Right lung (tissue), 5 donors: ENCODE measurements around the gene DHX32. TPM values are rescaled to one million over a fixed set of nuclear protein-coding genes. Genes with fewer than 3 reads are reported as not detected.

Source experiments
- DNase-seq, 2 donors: peaks; one replicate each; pipeline ENCODE4 v3.0.0-alpha.2; 2013
- polyA plus RNA-seq, 5 donors: library from polyadenylated mRNA; unstranded; fragments of 120-200 nt; gene quantifications; one replicate each; pipeline versions ENCODE4 v1.2.1 to v1.2.3, GENCODE V29; 2013; ENCODE audit warnings: inconsistent platforms in 1 of 5, low replicate concordance in 1 of 5; ENCODE audit not compliant: insufficient read length in 5 of 5, insufficient read depth in 1 of 5

Gene DHX32
- polyA plus RNA-seq, 5 donors: 25.1 to 33.1 (median 27.2) TPM

DNA sequence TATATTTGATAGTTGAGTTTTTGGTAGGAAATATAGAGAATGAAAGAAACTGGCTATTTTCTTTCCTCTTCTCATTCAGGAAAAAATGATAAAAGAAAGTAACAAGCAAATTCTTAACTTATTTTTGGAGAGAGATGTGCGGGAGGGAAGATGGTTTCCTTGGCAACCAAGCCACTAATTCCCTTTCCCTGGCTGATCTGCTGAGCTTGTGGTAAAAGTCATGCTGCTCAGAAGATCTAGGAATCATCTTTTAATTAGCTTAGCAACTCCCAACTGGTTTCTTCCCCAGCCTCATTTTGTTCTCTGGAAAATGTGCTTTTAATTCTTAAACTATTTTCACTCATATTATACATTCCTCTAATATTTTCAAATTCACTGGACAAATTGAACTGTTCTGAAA is 69.8 kb downstream of the DHX32 start:
- no peak for DNase-seq

DNA sequence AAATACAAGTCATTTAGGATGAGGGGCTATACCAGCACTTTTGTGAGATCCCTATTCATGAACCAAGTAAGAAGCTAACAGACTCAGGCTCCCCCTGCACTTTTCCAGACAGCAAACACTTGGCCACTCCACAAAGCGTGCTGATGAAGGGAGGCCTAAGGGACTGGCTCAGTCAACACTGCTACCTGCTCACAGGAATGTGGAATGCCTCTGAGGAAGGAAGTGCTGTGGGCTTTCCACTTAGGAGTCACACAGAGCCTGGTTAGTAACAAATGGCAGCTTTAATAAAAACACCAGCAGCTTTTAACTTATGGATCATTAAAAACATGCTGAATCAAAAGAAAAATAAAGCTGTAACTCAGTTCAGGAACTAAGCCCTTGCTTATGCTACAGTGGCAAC is 73.0 kb downstream of the DHX32 start:
- no peak for DNase-seq

DNA sequence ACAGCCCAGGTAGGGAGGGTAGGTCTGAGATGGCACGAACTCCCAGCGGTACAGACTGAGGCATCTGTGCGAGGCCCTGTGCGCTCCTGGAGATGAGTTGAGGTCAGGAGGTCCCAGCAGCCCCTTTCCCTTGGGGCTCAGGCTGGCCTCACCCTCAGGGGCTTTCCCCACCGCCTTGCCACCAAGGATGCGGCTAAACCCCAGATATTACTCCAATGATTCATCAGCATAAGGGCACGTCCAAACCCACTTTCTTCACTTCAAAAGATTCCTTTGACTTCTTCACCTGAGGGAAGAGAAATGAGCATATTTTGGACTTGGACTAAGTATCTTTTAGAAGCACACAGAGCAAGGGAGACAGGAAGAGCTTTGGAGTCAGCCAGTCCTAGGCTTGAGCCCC is 78.4 kb downstream of the DHX32 start:
- DNase-seq: no peak

DNA sequence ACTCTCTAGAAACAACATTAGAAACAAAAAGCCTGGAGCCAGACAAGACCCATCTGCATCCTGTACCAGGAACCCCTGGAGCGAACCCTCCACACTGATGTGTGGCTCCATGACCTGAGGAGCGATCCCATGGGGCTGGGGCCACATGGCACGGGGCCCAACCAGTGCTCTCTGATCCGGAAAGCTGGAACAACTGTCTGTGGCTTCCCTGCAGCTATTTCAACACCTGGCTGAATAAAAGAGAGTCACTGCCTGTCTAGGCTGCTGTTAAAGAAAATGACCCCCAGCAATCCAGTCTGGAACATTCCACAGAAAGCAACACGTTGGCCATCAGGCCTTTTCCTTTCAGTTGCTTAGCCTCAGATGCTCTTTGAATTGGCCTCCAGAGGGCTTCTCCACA is 79.0 kb downstream of the DHX32 start:
- no peak for DNase-seq

- no peak for DNase-seq
Observed at GRCh38 chr10:125801574-125801973, 79.5 kb downstream of the DHX32 start.

DNA sequence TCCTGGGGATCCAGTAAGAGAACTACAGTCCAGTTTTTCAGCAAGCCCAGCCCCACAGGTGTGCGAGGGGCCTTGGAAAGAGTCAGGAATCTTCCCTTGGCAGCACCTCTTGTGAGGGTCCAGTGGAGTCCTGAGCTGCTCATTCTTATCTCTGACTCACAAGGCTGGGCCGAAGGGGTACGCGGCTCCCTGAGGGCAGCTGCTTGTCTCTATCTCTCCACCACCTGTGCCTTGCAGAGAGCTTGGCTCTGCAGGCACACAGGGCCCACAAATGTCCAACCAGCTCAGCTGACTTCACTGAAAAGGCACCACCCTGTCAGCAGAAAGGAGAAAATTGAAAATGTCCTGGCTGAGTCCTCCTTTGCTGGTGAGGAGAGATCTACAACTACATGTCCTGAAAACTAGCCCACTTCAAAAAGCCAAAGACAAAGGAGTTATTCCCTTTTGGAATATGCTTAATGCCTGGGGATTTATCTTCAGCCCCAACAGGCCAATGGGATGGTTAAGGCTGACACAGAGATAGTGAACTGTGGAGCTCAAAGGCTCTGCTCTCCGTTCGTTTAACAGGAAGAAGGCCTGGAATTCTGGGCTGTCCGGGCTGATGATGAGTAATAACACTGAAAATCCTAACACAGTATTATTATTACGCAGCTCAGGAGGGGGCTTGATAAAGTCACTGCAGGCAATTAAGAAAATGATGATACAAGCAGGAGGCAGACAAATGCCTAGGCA is 81.5 kb downstream of the DHX32 start:
- DNase-seq: no peak

DNA sequence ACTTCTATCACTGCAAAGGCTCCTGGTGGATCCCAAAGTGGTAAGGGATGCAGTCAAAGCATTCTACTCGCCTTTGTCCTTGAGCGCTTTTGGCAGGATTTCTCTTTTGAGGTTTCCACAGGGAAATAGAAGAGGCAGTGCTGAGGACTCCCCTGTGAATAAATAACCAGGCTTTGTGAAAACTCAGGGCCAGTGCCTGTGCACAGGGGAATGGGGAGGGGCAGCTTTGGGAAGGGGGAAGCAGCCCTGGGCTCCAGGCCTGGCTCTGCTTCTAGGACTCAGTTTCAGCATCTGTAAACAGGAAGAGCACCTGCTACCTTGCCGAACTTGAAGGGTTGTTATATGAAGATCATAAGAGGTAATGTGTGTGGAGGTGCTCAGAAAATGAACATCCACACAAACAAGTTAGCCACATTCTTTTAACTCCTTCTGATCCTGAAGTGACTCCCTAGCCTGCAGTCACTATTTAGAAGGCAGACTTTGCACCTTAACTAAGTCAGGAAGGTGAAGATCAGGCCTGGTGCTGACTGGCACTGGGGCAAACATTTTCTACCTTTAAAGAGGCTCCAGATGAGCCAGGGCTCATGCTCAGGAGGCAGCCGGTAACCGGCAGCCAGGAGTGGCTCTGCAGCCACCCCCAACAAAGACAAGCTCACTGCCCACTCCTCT is 83.0 kb downstream of the DHX32 start:
- peak in 1 of 2 donors; percentile 17 for DNase-seq

GRCh38 chr10:125797424-125797823 is 83.7 kb downstream of the DHX32 start:
- DNase-seq: no peak

DNA sequence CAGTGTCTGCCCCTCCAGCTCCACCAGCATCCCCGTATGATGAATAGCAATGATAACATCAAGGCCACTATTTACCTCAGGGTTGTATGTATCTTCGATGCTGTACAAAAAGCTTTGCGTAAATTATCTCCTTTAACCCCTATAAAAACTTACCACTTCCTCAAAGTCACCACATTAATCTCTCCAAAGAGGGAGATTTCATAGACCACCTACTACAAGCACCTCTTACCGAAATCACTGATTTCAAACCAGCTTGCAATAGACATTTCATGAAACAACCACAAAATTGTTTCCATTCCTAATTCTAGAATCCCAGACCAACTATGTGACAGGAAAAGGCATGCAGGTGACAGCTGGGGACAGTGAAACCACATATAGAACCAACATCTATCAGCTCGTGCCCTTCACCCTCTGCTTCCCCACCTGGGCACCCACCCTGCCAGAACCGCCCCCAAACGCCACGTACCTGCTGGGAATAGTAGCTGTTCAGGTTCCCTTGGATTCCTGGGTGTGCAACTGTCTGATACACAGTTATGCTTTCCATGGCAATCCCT is 85.4 kb downstream of the DHX32 start:
- no peak for DNase-seq

DNA sequence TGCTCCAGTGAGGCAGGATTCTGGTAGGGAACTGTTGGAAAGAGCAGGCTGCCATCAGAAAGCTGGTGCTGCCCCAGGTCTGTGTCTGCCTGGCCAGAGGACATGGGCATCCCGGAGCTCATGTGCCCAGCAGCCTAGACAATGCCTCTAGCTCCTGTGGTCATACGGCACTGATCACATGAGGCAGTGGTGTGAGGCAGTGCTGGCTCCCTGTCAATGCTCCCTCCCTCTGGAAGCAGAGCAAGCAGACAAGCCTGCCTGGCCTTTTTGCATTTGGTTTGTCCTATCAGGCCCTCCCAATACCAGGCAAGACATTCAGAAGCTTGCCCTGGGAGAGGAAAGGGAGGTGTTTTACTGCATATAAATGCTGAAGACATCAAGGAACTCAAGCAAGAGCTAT is 86.0 kb downstream of the DHX32 start:
- no peak for DNase-seq

DNA sequence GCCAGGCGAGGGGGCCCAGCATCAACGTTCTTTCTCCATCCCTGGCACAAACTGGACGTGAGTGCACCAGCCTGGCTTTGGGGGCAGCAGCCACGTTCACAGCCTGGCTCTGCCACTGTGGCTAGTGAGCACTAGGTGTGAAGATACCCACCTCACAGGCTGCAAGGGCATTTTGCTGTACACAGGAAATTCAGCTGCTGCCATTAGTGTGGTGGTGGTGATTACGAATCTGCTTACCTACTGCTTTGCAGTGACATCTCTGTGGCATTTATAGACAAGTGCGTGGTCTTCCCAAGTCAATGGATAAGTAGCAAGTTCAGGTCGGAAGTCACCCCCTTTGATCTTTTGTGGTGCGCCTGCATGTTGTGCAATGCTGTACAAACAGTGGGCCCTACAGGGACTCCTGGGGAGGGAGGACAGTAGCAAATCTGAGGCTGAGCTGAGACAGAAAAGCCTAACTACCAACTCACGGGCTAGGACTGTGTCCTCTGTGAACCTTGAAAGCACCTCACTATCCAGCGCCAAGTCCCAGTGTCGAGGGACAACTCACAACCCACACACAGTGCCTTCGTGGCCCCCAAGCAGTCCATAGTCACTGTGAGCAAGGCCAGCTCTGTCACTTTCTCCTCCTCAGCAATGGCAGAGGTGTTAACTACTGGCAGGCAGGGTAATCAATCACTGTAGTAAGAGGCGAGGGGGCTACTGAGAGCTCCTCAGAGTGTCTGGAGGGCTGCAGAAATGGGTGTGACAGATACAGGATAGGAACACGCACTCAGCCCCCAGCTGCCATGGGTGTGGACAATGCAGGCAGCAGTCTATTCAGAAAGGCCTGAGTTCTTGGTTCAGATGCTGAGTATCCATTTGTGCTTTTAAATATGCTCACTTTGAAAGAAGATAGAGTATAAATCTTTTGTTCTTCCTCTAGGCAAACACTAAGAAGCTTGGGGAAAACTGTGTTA is 88.5 kb downstream of the DHX32 start:
- DNase-seq: no peak

- no peak for DNase-seq
Observed at GRCh38 chr10:125788156-125789034, 92.7 kb downstream of the DHX32 start.

Other genes starting within 250 kb of the DHX32 start
- not detected for gene TEX36, start 198.1 kb downstream of the DHX32 start, polyA plus RNA-seq
- 10 to 100 TPM; 44.5 to 67.9 (median 61.4) TPM for gene EDRF1, start 161.6 kb downstream of the DHX32 start, polyA plus RNA-seq
- gene MMP21, start 105.5 kb downstream of the DHX32 start, polyA plus RNA-seq: under 1 TPM; 0.50 to 0.95 (median 0.73) TPM
- gene UROS, start 58.0 kb downstream of the DHX32 start, polyA plus RNA-seq: 10 to 100 TPM; 58.8 to 84.1 (median 66.9) TPM
- 10 to 100 TPM; 77.3 to 93.0 (median 84.5) TPM for gene BCCIP, start 57.7 kb downstream of the DHX32 start, polyA plus RNA-seq
- gene FANK1, start 15.3 kb upstream of the DHX32 start, polyA plus RNA-seq: 10 to 100 TPM in 2 of 5 donors, 1 to 10 TPM in 3; 6.2 to 11.7 (median 9.5) TPM